Measurements from ENCODE around the gene ZC3H13. TPM values are rescaled to one million over a fixed set of nuclear protein-coding genes. Genes with fewer than 3 reads are reported as not detected.

The ZC3H13 gene
- 46.7 TPM for total RNA-seq

GRCh38 chr13:46052319-46053161 is at the start of gene ZC3H13:
ZC3H13 (minus strand) TSS chr13:46052746; CDS start chr13:46045507, 7,239 bp downstream.
- DNase-seq (ENCODE audit: low spot score) (peak; percentile 94), ATAC-seq (peak; percentile 97)

- ATAC-seq (no peak), DNase-seq (ENCODE audit: low spot score) (no peak)
These were observed 49.7 kb upstream of the ZC3H13 start for GRCh38 chr13:46102255-46102605.

GRCh38 chr13:46101484-46102254 is 49.1 kb upstream of the ZC3H13 start:
- ATAC-seq = peak; percentile 9

GRCh38 chr13:46101002-46101401 is 48.5 kb upstream of the ZC3H13 start:
- ATAC-seq (peak; percentile 34), DNase-seq (ENCODE audit: low spot score) (no peak)

More at GRCh38 chr13:46101484-46102254, 49.1 kb upstream of the ZC3H13 start:
- DNase-seq (ENCODE audit: low spot score) = no peak

GRCh38 chr13:46100191-46100815 is 47.8 kb upstream of the ZC3H13 start:
- DNase-seq (ENCODE audit: low spot score) (no peak), ATAC-seq (peak; percentile 36)

- ATAC-seq = peak; percentile 30
- DNase-seq (ENCODE audit: low spot score) = no peak
These were observed 45.1 kb upstream of the ZC3H13 start for GRCh38 chr13:46097663-46098062.

GRCh38 chr13:46097015-46097414 is 44.5 kb upstream of the ZC3H13 start:
- DNase-seq (ENCODE audit: low spot score) = peak; percentile 79
- peak; percentile 62 for ATAC-seq

- peak; percentile 59 for ATAC-seq
- DNase-seq (ENCODE audit: low spot score) = peak; percentile 66
These were observed 41.9 kb upstream of the ZC3H13 start for GRCh38 chr13:46094478-46094877.

GRCh38 chr13:46088821-46089562 is 36.4 kb upstream of the ZC3H13 start:
- peak; percentile 66 for ATAC-seq
- no peak for DNase-seq (ENCODE audit: low spot score)

GRCh38 chr13:46087481-46087880 is 34.9 kb upstream of the ZC3H13 start:
- DNase-seq (ENCODE audit: low spot score) (no peak), ATAC-seq (no peak)

- ATAC-seq (no peak), DNase-seq (ENCODE audit: low spot score) (no peak)
These were observed 34.4 kb upstream of the ZC3H13 start for GRCh38 chr13:46086985-46087384.

- peak; percentile 14 for ATAC-seq
- no peak for DNase-seq (ENCODE audit: low spot score)
These were observed 33.9 kb upstream of the ZC3H13 start for GRCh38 chr13:46086421-46086922.

GRCh38 chr13:46085737-46086136 is 33.2 kb upstream of the ZC3H13 start:
- no peak for DNase-seq (ENCODE audit: low spot score)
- ATAC-seq = peak; percentile 15

- no peak for ATAC-seq
- DNase-seq (ENCODE audit: low spot score) = no peak
These were observed 29.8 kb upstream of the ZC3H13 start for GRCh38 chr13:46082324-46082723.

GRCh38 chr13:46079770-46080169 is 27.2 kb upstream of the ZC3H13 start:
- no peak for DNase-seq (ENCODE audit: low spot score)

GRCh38 chr13:46077265-46077664 is 24.7 kb upstream of the ZC3H13 start:
- ATAC-seq = no peak
- DNase-seq (ENCODE audit: low spot score) = no peak

More at GRCh38 chr13:46079770-46080169, 27.2 kb upstream of the ZC3H13 start:
- no peak for ATAC-seq

- ATAC-seq = no peak
- DNase-seq (ENCODE audit: low spot score) = no peak
These were observed 24.3 kb upstream of the ZC3H13 start for GRCh38 chr13:46076827-46077226.

GRCh38 chr13:46075811-46076210 is 23.3 kb upstream of the ZC3H13 start:
- peak; percentile 82 for ATAC-seq
- peak; percentile 66 for DNase-seq (ENCODE audit: low spot score)

- no peak for DNase-seq (ENCODE audit: low spot score)
- ATAC-seq = peak; percentile 41
These were observed 19.2 kb upstream of the ZC3H13 start for GRCh38 chr13:46071590-46072249.

GRCh38 chr13:46063292-46063691 is 10.7 kb upstream of the ZC3H13 start:
- ATAC-seq = no peak
- DNase-seq (ENCODE audit: low spot score) = no peak
